H1 (cell line): ENCODE data around the gene ADCY2. TPM values are rescaled to one million over a fixed set of nuclear protein-coding genes. Genes with fewer than 3 reads are reported as not detected.

Experiments used
- RNF2 ChIP-seq: fragments of 200-900, 300-1000 bp; sonication (generic); IDR thresholded peaks from 2 replicates; pipeline ENCODE4 v1.7.1; 2016; ENCODE audit warnings: borderline replicate concordance, low read depth, mild to moderate bottlenecking, antibody characterized with exemption, low read length; ENCODE audit not compliant: poor library complexity, severe bottlenecking; ENCODE audit errors: missing control alignments
- SIN3A ChIP-seq, 2 experiments: IDR thresholded peaks in 1 of 2; conservative IDR thresholded peaks in 1 of 2; 2 replicates each; pipeline ENCODE4 v1.6.1; 2011 to 2012; ENCODE audit warnings: low read length in 2 of 2, improper control_type of control experiment in 1 of 2, low read depth in 1 of 2, mild to moderate bottlenecking in 1 of 2
- polyA plus RNA-seq, 7 experiments: library from polyadenylated mRNA; depleted of rRNA in 3 of 7; stranded (reverse) in 5 of 7; unstranded in 2 of 7; fragments of >200 nt in 5 of 7; fragments of 200-250 nt in 2 of 7; gene quantifications; 1 replicate in 5 of 7; 2 replicates in 1 of 7; 4 replicates in 1 of 7; pipeline versions ENCODE4 v1.2.1 to v1.2.3, GENCODE V29; 2011 to 2013; ENCODE audit warnings: missing spikeins in 2 of 7, mixed read lengths in 2 of 7
- total RNA-seq: library from RNA; stranded (reverse); fragmentation: NEBNext Ultra II Directional; extraction: Animal tissue kit (Norgen Biotek cat#: 25700); gene quantifications from 2 replicates; pipeline ENCODE4 v1.2.1, GENCODE V29; 2021

Gene ADCY2
- total and polyA plus RNA-seq, 2 of the 8 experiments (the other 6 are each of a cell fraction or from before 2014, with no cell fraction given): 35.8 to 122 TPM

- TF ChIP-seq RNF2: no peak
- no peak for TF ChIP-seq SIN3A (conservative IDR thresholded peaks at IDR 0.05 in 1 of 2, IDR thresholded peaks at IDR 0.05 in 1 of 2; ENCODE audit: low read depth in 1 of 2, low read length in 2 of 2)
Measured at GRCh38 chr5:7515284-7515914, 119.5 kb downstream of the ADCY2 start (continued).
